HG03039 (cell line): ENCODE measurements around the gene CRISPLD2.

Experiments used
- ATAC-seq: cut with Tn5 transposase; IDR thresholded peaks from one replicate; pipeline ENCODE4 v1.9.1; 2021; ENCODE audit warnings: mild to moderate bottlenecking, moderate library complexity; ENCODE audit not compliant: unreplicated experiment

CRISPLD2 gene

GRCh38 chr16:84948851-84949610, 129.2 kb downstream of the CRISPLD2 start:
- no peak for ATAC-seq

DNA sequence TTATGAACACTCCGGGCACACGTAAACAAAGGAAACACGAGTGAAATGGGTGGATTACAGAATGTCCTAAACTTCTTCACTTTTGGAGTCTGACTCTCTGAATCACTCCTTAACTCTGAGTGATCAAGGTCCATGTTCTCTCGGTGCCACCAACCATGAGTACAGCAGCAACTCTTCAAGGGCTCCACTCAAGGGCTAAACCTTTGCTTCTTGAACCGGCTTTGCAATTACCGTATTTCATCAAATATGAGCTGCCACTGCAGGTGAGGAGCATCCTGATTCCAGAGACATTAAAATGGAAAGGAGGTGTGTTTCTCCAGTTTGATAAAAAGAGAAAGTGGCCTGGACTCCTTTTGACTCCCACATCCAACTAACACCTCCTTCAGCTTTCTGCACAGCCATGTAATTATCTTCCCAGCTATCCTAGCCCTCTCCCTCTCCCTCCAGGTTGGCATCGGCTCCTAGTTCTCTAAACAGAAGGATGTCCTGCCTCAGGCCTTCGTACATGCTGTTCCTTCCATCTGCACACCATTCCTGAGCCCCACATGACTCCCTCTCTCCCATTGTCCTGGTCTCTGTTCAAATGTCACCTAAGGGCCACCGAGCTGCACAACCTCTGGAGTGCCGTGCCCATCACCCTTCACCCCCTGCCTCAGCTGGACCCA, 130.1 kb downstream of the CRISPLD2 start:
- ATAC-seq, result no peak

DNA sequence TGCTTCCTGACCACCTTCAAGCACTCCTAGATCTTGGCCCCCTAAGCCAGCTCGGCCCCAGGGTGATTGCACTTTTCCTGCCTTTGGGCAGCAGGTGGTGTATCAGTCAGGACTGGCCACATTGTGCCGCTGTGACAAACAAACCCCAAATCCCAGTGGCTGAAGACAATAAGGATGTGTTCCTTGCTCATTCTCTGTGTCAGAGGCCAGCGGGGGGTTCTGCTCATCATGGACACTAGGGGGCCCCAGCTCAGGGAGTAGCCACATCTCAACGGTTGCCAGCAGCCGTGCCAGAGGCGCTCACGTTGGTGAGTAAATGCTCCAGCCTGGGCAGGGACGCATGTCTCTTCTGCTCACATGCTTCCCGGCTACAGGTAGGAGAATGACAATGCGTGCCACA, 131.1 kb downstream of the CRISPLD2 start:
- ATAC-seq, result no peak

DNA sequence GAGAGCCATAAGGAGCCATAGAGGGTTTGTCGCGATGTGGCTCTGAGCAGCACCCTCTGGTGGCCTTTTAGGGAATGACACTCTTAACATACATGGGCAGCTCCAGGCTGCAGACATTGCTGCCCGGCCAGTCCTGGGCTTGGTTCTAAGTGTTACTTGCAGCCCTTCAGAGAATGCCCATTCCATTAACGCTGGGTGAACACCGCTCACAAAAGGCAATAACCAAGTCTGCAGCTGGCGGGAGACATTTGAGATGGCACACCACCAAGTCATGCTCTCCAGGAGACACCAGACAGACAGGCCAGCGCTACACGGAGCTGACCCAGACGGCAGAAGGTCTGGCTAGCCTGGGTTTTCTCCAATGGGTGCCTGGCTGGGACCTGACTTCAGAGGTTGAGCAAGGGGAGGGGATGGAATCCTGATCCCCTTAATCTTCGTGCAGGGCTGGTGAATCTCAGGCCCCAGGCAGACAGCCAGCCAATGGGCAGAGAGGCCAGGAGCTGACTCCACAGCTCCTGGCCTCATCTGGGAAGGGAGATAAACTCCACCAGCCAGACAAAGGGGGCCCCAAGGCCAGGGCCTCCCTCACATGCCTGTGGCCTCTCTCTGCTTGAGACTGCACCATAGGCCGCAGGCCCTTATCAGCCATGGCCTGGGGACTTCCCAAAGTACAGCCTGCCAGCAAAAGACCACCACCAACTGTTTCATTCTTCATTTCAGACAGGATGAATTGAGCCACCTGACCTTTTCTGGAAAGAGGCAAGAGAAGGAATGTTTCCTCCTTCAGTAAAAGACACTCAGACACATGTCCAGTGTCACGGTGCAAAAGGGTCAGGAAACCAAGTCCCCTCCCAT, 132.8 kb downstream of the CRISPLD2 start:
- ATAC-seq, result no peak

- no peak for ATAC-seq
Observed at GRCh38 chr16:84953190-84953746, 133.5 kb downstream of the CRISPLD2 start.

DNA sequence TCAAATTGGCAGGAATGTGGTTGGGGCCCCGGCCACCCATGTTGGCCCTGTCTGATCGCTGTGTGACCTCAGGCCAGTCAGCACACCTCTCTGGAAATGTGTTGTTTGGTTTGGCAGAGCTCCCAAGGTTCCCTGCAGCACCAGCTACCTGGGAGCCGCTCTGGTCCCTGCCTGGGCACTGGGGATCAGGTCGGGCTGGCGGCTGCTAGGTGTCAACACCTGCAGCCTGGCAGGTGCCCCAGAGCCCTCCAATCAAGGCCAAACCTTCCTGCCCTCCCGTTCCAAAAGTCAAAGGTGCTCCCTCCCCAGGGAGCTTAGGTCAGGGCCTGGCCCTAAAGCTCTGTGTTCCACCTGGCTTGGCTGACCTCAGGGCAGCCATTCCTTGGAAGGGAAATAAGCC, 135.6 kb downstream of the CRISPLD2 start:
- no peak for ATAC-seq

DNA sequence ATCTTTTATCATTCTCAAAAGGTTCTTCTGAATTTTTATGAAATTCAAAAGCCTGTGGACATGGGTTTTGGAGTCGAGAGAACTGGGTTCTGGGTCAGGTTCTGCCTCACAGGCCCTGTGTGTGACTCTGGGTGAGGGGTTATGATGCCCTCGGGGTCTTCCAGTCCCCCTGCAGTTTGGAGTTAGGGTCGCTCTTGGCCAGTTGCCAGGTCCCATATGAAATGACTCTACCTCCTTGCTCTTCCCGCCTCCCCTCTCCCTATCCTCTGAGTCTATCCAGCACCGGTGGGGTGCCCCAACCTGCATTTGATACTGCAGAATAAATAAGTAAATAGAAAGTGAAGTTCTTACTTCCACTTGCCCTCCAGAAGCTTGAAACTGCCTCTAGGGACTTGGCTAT, 137.4 kb downstream of the CRISPLD2 start:
- ATAC-seq, result no peak

DNA sequence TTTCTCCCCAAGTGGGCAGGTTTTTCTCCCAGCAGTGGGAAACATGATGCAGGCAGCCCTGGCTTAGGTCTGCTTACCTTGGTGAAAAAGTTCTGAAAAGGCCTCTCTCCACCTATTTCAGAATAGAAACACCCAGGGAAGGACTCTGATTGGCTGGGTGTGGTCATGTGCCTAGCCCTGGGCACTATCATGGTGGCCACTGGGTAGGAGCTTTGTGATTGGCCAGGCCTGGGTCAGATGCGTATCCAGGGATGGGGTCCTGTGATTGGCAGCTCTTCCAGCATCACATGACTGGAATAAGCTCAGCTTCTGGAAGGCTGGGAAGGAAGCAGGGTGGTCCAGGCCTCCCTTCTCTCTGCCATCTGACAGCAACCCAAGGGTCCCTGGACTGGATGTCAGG, 138.0 kb downstream of the CRISPLD2 start:
- ATAC-seq, result no peak
